ENCODE data around the gene PPP1R14C.

PPP1R14C gene

GRCh38 chr6:150220634-150221551 is 78.0 kb downstream of the PPP1R14C start:
- H3K4me3 ChIP-seq (ENCODE audit: low read depth, low read length): no peak overlapping the region
- H3K36me3 ChIP-seq: no peaks in the 10 kb centered on the region
- DNase-seq: no peak
- TF ChIP-seq CTCF (IDR thresholded peaks at IDR 0.05; ENCODE audit: low read depth, low read length): no peak
- H3K9me3 ChIP-seq (ENCODE audit: severe bottlenecking): no peaks in the 10 kb centered on the region
- H3K27ac ChIP-seq: no peak overlapping the region
- H3K27me3 ChIP-seq (ENCODE audit: insufficient read depth, low read depth, severe bottlenecking): no peaks in the 10 kb centered on the region

- H3K9me3 ChIP-seq (ENCODE audit: severe bottlenecking): no peaks in the 10 kb centered on the region
- TF ChIP-seq CTCF (IDR thresholded peaks at IDR 0.05; ENCODE audit: low read depth, low read length): no peak
- H3K27ac ChIP-seq: no peak overlapping the region
- no peaks in the 10 kb centered on the region for H3K27me3 ChIP-seq (ENCODE audit: insufficient read depth, low read depth, severe bottlenecking)
- H3K36me3 ChIP-seq: no peaks in the 10 kb centered on the region
- DNase-seq: no peak
- no peak overlapping the region for H3K4me3 ChIP-seq (ENCODE audit: low read depth, low read length)
Observed at GRCh38 chr6:150224820-150225219, 82.0 kb downstream of the PPP1R14C start.

- DNase-seq: no peak
- H3K4me3 ChIP-seq (ENCODE audit: low read depth, low read length): no peak overlapping the region
- H3K27ac ChIP-seq: no peak overlapping the region
- TF ChIP-seq CTCF (IDR thresholded peaks at IDR 0.05; ENCODE audit: low read depth, low read length): no peak
- H3K9me3 ChIP-seq (ENCODE audit: severe bottlenecking): no peaks in the 10 kb centered on the region
- no peaks in the 10 kb centered on the region for H3K36me3 ChIP-seq
- H3K27me3 ChIP-seq (ENCODE audit: insufficient read depth, low read depth, severe bottlenecking): no peaks in the 10 kb centered on the region
Observed at GRCh38 chr6:150227281-150227680, 84.4 kb downstream of the PPP1R14C start.

GRCh38 chr6:150228072-150228733 is 85.4 kb downstream of the PPP1R14C start:
- Histone ChIP-seq H3K9me3 (ENCODE audit: severe bottlenecking) (no peaks in the 10 kb centered on the region), H3K36me3 (no peaks in the 10 kb centered on the region), H3K27me3 (ENCODE audit: insufficient read depth, low read depth, severe bottlenecking) (no peaks in the 10 kb centered on the region), H3K27ac (no peak overlapping the region), H3K4me3 (ENCODE audit: low read depth, low read length) (no peak overlapping the region)
- TF ChIP-seq CTCF (IDR thresholded peaks at IDR 0.05; ENCODE audit: low read depth, low read length): no peak
- no peak for DNase-seq

- H3K36me3 ChIP-seq: no peaks in the 10 kb centered on the region
- no peak for DNase-seq
- TF ChIP-seq CTCF (IDR thresholded peaks at IDR 0.05; ENCODE audit: low read depth, low read length): no peak
- H3K27ac ChIP-seq: no peak overlapping the region
- H3K9me3 ChIP-seq (ENCODE audit: severe bottlenecking): no peaks in the 10 kb centered on the region
- H3K27me3 ChIP-seq (ENCODE audit: insufficient read depth, low read depth, severe bottlenecking): no peaks in the 10 kb centered on the region
- H3K4me3 ChIP-seq (ENCODE audit: low read depth, low read length): no peak overlapping the region
Observed at GRCh38 chr6:150229436-150230163, 86.8 kb downstream of the PPP1R14C start.
